Measurements from ENCODE around the gene TRDMT1. TPM values are rescaled to one million over a fixed set of nuclear protein-coding genes. Genes with fewer than 3 reads are reported as not detected.

Gene TRDMT1
- total RNA-seq, 1 experiment from 2014 or later = 20.2 TPM

DNA sequence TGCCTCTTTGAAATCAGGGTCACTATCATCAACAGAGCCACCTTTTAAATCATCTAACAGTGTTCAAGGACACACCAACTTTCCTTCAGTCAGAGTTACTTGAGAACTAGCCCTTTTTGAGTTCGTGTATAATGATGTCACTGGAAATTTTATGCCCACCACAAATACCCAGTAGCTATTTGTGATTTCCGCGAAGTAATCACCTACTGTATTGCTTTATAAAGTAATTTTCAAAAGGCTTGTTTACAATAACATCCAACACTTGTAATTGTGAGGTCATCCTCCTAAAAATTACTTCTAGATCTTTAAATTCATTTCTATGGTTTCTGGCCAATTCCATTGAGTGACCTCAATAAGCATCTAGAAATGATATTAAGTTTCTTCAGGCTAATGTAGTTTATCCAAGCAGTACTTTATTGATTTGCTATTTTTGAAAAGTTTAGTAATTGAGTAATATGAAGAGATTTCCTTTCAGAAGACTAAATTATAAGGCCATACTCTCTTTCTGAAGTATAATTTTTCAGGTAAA is 12.8 kb downstream of the TRDMT1 start:
- Mint-ChIP-seq H3K4me3 (no peak overlapping the region), H3K36me3 (ENCODE audit: insufficient read depth in 1 of 3, low read depth in 3 of 3) (no peaks in the 10 kb centered on the region), H3K9me3 (no peaks in the 10 kb centered on the region), H3K27ac (no peak overlapping the region), H3K4me1 (peaks cover 11 to 14% of the 10 kb centered on the region in 2 experiments; a peak in 3 of 4 replicates), H3K27me3 (ENCODE audit: low read depth) (no peaks in the 10 kb centered on the region)
- no peak overlapping the region for H2BK5ac ChIP-seq (ENCODE audit: insufficient read length, low read length)
- no peak overlapping the region for H3K27ac ChIP-seq (ENCODE audit: insufficient read length, low read depth, low read length)
- no peak overlapping the region for H2BK20ac ChIP-seq (ENCODE audit: low read depth, low read length, poor library complexity, severe bottlenecking)
- no peak overlapping the region for H4K5ac ChIP-seq (ENCODE audit: insufficient read length, low read depth, low read length)
- no peak overlapping the region for H2BK15ac ChIP-seq (ENCODE audit: low read depth, low read length)
- TF ChIP-seq, protein P1, sequence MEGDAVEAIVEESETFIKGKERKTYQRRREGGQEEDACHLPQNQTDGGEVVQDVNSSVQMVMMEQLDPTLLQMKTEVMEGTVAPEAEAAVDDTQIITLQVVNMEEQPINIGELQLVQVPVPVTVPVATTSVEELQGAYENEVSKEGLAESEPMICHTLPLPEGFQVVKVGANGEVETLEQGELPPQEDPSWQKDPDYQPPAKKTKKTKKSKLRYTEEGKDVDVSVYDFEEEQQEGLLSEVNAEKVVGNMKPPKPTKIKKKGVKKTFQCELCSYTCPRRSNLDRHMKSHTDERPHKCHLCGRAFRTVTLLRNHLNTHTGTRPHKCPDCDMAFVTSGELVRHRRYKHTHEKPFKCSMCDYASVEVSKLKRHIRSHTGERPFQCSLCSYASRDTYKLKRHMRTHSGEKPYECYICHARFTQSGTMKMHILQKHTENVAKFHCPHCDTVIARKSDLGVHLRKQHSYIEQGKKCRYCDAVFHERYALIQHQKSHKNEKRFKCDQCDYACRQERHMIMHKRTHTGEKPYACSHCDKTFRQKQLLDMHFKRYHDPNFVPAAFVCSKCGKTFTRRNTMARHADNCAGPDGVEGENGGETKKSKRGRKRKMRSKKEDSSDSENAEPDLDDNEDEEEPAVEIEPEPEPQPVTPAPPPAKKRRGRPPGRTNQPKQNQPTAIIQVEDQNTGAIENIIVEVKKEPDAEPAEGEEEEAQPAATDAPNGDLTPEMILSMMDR (conservative IDR thresholded peaks at IDR 0.05) = no peak
- no peaks in the 10 kb centered on the region for H3K4me1 ChIP-seq (ENCODE audit: insufficient read depth, low read length)
- H3K4me2 ChIP-seq (ENCODE audit: insufficient read depth, insufficient read length, low read length) = no peak overlapping the region
- no peak overlapping the region for H4K8ac ChIP-seq (replicated peaks; ENCODE audit: insufficient read length, low read depth, low read length)
- no peak overlapping the region for H2BK120ac ChIP-seq (ENCODE audit: low read depth, low read length, poor library complexity, severe bottlenecking)
- H4K20me1 ChIP-seq (ENCODE audit: control insufficient read depth, insufficient read depth, insufficient read length) = no peaks in the 10 kb centered on the region
- H2AK5ac ChIP-seq (ENCODE audit: insufficient read length, low read length) = no peak overlapping the region
- H3K27me3 ChIP-seq (ENCODE audit: insufficient read depth, low read length) = no peaks in the 10 kb centered on the region
- no peak overlapping the region for H3K56ac ChIP-seq (ENCODE audit: insufficient read length, low read depth, low read length)
- H2BK12ac ChIP-seq (ENCODE audit: insufficient read length, low read depth, low read length) = no peak overlapping the region
- no peaks in the 10 kb centered on the region for H3K9me3 ChIP-seq (ENCODE audit: control insufficient read depth, low read depth, low read length)
- no peak overlapping the region for H3K14ac ChIP-seq (ENCODE audit: insufficient read depth, low read length)
- no peak for DNase-seq
- H3K23me2 ChIP-seq (ENCODE audit: insufficient read length, low read depth, low read length, poor library complexity, severe bottlenecking) = no peaks in the 10 kb centered on the region
- no CpG with 5 or more reads among the region's 3 CpGs for WGBS (ENCODE audit: extremely low coverage, insufficient read length, low lambda C conversion rate)
- no peak overlapping the region for H3K18ac ChIP-seq (ENCODE audit: insufficient read length, low read depth, low read length)
- H3K79me2 ChIP-seq (ENCODE audit: insufficient read depth, low read length) = no peaks in the 10 kb centered on the region
- no peak overlapping the region for H4K91ac ChIP-seq (ENCODE audit: insufficient read length, low read depth, low read length)
- no peak overlapping the region for H3K4ac ChIP-seq (ENCODE audit: low read depth, low read length)
- H2AFZ ChIP-seq (ENCODE audit: low read length) = no peak overlapping the region
- H3K79me1 ChIP-seq (ENCODE audit: insufficient read depth, low read depth, low read length, poor library complexity, severe bottlenecking) = peaks cover 2% of the 10 kb centered on the region
- no peak overlapping the region for H3K9ac ChIP-seq (ENCODE audit: extremely low read depth, insufficient read length, low read length)
- H3T11ph ChIP-seq (ENCODE audit: low read length) = no peak overlapping the region
- no peak overlapping the region for H3K23ac ChIP-seq (ENCODE audit: insufficient read length, low read depth, low read length)

Measured in H9 (cell line).